Renal cortex interstitium (tissue), 11 donors: Measurements from ENCODE around the gene RNF150. TPM values are rescaled to one million over a fixed set of nuclear protein-coding genes. Genes with fewer than 3 reads are reported as not detected.
A peak's percentile ranks its signal among the peaks of the same experiment; 100 is the strongest.

Source experiments
- DNase-seq, 11 donors: peaks; one replicate each; pipeline ENCODE4 v3.0.0-alpha.2; 2013; ENCODE audit warnings: low read depth in 9 of 11, low spot score in 4 of 11; ENCODE audit errors: extremely low read depth in 1 of 11
- polyA plus RNA-seq, 3 donors: library from polyadenylated mRNA; unstranded; fragments of 120-200 nt; gene quantifications; one replicate each; pipeline ENCODE4 v1.2.1, GENCODE V29; 2013; ENCODE audit not compliant: insufficient read length in 3 of 3

Gene RNF150
- polyA plus RNA-seq, 3 donors = 26.0 to 29.0 (median 28.0) TPM

- DNase-seq = no peak
These were observed 85.9 kb downstream of the RNF150 start for GRCh38 chr4:141047228-141047884.

DNA sequence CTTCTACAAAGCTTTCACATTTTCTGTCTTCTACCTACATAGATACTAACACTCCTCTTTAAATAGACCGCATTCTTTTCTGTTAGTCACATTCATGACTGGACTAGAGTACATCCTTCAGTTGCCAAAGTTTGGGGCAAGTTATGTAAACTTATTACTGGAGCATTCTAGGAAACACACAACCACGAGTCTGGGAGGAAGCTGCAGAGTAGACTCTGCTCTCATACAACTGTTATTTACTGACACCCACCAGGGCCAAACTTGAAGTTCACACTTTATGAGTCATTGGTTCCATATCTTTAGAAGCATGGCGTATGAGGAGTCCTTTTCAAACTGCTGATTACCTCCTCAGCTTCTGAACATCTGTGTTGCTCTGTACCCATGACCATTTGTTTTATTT lies 87.0 kb downstream of the RNF150 start:
- DNase-seq = no peak

- DNase-seq = no peak
These were observed 87.4 kb downstream of the RNF150 start for GRCh38 chr4:141045848-141046247.

- no peak for DNase-seq
These were observed 92.2 kb downstream of the RNF150 start for GRCh38 chr4:141041021-141041476.

DNA sequence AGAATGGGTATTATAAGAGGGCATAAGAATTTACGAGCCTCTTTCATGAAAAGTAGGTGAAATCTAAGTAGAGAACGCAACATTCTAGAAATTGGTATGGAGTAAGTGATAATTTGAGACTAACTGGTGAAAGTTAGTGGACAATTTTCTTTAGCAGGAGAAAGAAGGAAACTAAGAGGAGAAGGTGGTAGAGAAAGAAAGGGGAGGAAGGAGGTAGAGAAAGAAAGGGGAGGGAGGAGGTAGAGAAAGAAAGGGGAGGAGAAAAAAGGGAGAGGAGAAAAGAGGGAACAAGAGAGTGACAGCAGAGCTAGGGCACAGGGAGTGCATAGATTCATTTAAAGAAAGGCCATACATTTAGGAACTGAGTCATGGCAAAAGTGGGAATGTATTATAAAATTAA lies 94.1 kb downstream of the RNF150 start:
- no peak for DNase-seq

- no peak for DNase-seq
These were observed 94.8 kb downstream of the RNF150 start for GRCh38 chr4:141038428-141038827.

GRCh38 chr4:141037446-141037845 lies 95.8 kb downstream of the RNF150 start:
- DNase-seq = no peak

DNA sequence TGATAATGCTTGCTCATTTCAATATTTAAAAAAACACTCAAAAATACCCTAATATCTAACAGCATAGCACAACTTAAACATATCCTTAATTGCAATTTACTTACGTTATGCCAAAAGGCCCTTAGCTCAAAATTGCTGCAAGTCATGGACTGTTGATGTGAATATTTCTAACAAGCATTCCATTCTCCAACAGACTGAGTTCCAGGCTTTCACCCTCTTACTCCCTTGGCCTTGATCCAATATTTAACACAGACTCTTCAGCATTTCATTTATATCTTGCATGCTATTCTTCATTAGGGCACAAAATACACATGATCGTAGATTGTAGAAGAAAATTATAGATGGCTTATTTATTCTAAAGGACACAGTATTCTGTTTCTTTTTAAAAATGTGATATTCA lies 96.5 kb downstream of the RNF150 start:
- DNase-seq = no peak

- DNase-seq = no peak
These were observed 97.3 kb downstream of the RNF150 start for GRCh38 chr4:141035920-141036319.

- DNase-seq = no peak
These were observed 105.2 kb downstream of the RNF150 start for GRCh38 chr4:141028024-141028529.

DNA sequence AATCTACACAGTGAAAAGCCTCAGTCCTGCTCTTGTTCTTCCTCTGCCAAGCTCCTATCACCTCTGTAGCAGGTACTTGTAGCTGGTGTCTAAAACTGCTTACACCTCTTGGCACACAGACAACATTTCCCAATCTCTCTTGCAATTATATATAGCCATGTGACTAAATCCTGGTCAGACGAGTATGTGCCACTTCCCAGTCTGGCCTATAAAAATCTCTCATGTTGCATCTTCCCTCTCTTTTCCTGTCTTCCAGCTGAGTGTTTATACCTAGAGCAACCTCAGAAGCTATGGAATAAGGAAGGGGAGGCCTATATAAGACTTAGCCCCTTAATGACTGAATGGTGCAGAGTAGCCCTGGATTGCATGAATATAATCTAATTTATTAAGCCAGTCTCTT lies 105.8 kb downstream of the RNF150 start:
- DNase-seq = no peak

DNA sequence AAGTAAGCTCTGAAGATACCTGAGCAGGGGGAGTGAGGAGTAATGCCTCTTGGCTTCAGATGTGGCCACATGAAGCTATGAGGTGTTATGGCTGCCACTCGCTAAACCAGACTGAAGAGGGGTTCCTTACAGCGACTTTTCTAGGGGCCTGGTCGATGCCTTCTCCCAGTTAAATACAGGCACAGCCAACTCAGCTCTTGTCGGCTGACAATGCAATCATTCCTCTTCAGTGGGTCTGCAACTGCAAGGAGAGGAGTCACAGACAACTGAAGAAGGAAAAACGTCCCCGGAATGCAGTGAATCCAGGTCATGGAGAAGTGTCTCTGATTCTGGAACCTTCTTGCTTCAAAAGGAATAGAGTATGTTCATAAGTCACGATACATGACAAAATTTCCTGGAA lies 106.4 kb downstream of the RNF150 start:
- DNase-seq = no peak

DNA sequence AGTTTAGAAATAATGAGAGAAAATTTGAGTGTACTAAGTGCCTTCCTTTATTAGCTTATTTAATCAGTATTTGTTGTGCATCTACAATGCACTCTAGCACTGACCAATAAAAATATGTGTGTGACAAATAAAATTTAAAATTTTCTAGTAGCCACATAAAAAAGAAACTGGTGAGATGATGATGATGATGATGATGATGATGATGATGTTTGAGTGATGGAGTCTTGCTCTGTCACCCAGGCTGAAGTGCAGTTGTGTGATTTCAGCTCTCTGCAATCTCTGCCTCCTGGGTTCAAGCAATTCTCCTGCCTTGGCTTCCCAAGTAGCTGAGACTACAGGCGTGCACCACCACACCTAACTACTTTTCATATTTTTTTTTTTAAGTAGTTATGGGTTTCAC lies 110.2 kb downstream of the RNF150 start:
- DNase-seq = no peak

GRCh38 chr4:141022111-141022695 lies 111.1 kb downstream of the RNF150 start:
- peak in 2 of 11 donors; percentile 31 to 47 for DNase-seq

GRCh38 chr4:141021397-141022110 lies 111.7 kb downstream of the RNF150 start:
- DNase-seq = no peak

DNA sequence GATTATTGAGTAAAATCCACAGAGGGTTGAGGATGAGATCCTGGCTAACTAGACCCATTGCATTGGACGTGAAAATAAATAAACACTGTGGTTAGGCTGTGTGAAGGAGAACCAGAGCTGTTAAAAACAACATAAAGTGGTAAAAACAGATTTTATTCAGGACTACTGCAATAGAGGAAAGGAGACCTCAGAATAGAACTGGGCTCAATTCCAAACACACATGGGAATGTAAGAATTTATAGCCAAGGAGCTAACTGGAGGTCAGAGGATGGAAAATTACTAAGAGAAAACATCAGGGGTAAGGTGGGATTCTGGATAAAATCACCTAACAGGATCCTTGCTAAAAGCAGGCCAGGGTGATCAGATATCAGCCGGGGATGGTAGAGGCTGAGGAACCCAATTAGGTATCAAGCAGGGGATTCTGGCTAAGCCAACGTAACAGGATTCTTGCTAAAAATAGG lies 112.4 kb downstream of the RNF150 start:
- peak in 1 of 11 donors; percentile 21 for DNase-seq

DNA sequence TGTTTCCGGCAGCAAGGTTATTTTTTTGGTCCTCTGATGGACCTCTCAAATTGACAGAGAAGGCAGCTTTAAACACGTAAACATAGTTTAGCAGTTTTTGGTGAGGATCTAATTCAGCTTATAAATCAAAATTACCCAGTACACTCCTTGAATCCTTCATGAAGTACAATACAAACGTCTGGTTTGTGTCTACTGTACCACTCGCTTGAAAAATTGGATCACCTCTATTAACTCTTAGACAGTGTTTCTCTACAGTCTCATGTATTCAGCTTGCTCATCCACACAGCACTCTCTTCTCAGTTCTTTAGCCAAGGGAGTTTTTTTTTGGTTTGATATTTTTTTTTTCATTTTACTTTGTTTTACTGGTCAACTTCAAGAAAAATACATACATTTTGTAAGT lies 113.5 kb downstream of the RNF150 start:
- DNase-seq = no peak

DNA sequence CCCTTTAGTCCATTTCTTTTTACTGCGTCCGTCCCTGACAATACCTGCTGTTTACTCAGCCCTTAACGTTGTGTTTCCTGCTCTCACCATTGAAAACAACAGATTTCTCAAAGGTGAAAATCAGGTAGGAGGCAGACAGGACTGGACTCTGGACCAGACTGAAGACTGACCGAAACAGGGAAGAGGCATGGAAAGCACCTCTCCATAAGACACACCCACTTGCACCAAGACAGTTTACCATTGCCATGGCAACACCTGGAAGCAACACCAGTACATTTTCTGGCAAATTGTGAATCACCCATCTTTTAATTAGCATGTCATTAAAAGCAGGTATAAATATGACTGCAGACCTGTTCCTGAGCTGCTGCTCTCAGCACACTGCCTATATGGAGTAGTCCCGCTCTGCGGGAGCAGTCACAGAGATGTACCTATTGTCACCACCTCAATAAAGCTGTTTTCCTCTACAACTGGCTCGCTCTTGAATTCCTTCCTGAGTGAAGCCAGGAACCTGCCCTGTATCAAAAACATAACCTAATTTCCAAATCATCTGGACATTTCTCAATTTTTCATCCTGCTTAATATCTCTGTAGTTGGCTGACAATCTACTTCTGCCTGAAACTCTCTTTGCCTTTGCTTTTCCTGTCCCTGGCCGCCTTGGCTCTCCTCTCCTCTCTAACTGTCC lies 117.0 kb downstream of the RNF150 start:
- no peak for DNase-seq

DNA sequence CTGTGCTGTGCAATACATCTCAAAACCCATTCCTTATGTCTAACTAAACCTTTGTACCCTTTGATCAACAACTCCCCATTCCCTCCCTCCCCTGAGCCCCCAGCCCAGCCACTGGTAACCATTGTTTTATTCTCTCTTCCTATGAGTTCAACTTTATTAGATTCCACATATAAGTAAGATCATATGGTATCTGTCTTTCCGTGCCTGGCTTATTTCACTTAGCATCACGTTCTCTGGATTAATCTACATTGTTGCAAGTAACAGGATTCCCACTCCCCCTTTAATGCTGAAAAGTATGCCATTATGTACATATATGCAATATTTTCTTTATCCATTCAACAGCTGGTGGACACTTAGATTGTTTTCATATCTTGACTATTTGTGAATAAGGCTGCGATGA lies 119.4 kb downstream of the RNF150 start:
- no peak for DNase-seq

DNA sequence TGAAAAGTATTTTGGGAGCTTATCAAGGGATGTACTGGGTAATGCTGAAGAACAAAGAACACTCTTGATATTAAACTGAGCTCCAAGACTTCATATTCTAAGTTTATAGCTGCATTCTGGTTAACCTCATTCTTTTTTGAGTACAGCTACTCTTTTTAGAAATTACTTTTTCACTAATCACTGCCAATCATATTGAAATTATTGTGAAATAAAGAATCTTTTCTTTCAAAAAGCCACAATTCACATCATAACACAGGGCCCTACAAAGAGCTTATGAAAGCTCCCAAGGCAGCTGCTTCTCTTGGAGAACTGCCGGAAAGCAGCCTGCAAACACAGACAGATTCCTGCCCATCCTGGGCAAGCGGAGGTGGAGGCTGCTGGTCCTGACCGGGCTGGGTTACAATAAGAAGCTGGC lies 121.4 kb downstream of the RNF150 start:
- no peak for DNase-seq
